NCI-H146 treated with DMSO at 0.1 percent for 48 hours (cell line): ENCODE data around the gene TMEM144.

ENCODE experiments used
- DNase-seq: peaks from one replicate; lab custom pipeline; 2025; ENCODE audit not compliant: unreplicated experiment; lab: John Stamatoyannopoulos, UW

The TMEM144 gene

GRCh38 chr4:158292156-158292555 lies 81.9 kb downstream of the TMEM144 start:
- no peak for DNase-seq

- no peak for DNase-seq
Measured at GRCh38 chr4:158295053-158295452, 84.8 kb downstream of the TMEM144 start.

- no peak for DNase-seq
Measured at GRCh38 chr4:158297866-158298265, 87.6 kb downstream of the TMEM144 start.

- DNase-seq, result no peak
Measured at GRCh38 chr4:158299459-158300007, 89.2 kb downstream of the TMEM144 start.

- no peak for DNase-seq
Measured at GRCh38 chr4:158300012-158300411, 89.7 kb downstream of the TMEM144 start.

GRCh38 chr4:158302076-158302866 lies 92.0 kb downstream of the TMEM144 start:
- DNase-seq, result no peak

GRCh38 chr4:158304694-158305093 lies 94.4 kb downstream of the TMEM144 start:
- no peak for DNase-seq
